HG03095 (cell line): ENCODE data around the gene RAB11FIP2.

Experiments used
- ATAC-seq: cut with Tn5 transposase; IDR thresholded peaks from one replicate; pipeline ENCODE4 v1.9.1; 2021; ENCODE audit warnings: moderate library complexity; ENCODE audit not compliant: unreplicated experiment

RAB11FIP2 gene

GRCh38 chr10:118034791-118035261, 11.9 kb downstream of the RAB11FIP2 start:
- no peak for ATAC-seq

- ATAC-seq = no peak
Observed at GRCh38 chr10:118033905-118034304, 12.8 kb downstream of the RAB11FIP2 start.

- no peak for ATAC-seq
Observed at GRCh38 chr10:118032564-118032963, 14.2 kb downstream of the RAB11FIP2 start.

GRCh38 chr10:118031351-118032075, 15.2 kb downstream of the RAB11FIP2 start:
- ATAC-seq = no peak

- ATAC-seq = peak; percentile 99
Observed at GRCh38 chr10:118028619-118029018, 18.1 kb downstream of the RAB11FIP2 start.

GRCh38 chr10:118027397-118027796, 19.3 kb downstream of the RAB11FIP2 start:
- no peak for ATAC-seq

- no peak for ATAC-seq
Observed at GRCh38 chr10:118026936-118027335, 19.8 kb downstream of the RAB11FIP2 start.

GRCh38 chr10:118020365-118020764, 26.4 kb downstream of the RAB11FIP2 start:
- no peak for ATAC-seq

- no peak for ATAC-seq
Observed at GRCh38 chr10:118017850-118018249, 28.9 kb downstream of the RAB11FIP2 start.

GRCh38 chr10:118017071-118017740, 29.5 kb downstream of the RAB11FIP2 start:
- ATAC-seq = no peak

GRCh38 chr10:118012952-118013525, 33.7 kb downstream of the RAB11FIP2 start:
- no peak for ATAC-seq

- no peak for ATAC-seq
Observed at GRCh38 chr10:118007773-118008172, 39.0 kb downstream of the RAB11FIP2 start.

- no peak for ATAC-seq
Observed at GRCh38 chr10:118003126-118003525, 43.6 kb downstream of the RAB11FIP2 start.

- no peak for ATAC-seq
Observed at GRCh38 chr10:118002581-118002980, 44.2 kb downstream of the RAB11FIP2 start.

- no peak for ATAC-seq
Observed at GRCh38 chr10:117997673-117998072, 49.1 kb downstream of the RAB11FIP2 start.

- no peak for ATAC-seq
Observed at GRCh38 chr10:117996709-117997108, 50.0 kb downstream of the RAB11FIP2 start.

GRCh38 chr10:117994771-117995170, 52.0 kb downstream of the RAB11FIP2 start:
- ATAC-seq = no peak

- ATAC-seq = no peak
Observed at GRCh38 chr10:117993166-117993565, 53.6 kb downstream of the RAB11FIP2 start.

GRCh38 chr10:117991701-117992100, 55.0 kb downstream of the RAB11FIP2 start:
- ATAC-seq = no peak

- ATAC-seq = no peak
Observed at GRCh38 chr10:117989962-117990361, 56.8 kb downstream of the RAB11FIP2 start.

GRCh38 chr10:117988814-117989213, 57.9 kb downstream of the RAB11FIP2 start:
- ATAC-seq = no peak
